Measurements from ENCODE around the gene KIF26B.
"Not testable (repeated sequence)": the region's sequence is repeated elsewhere in the genome, so short reads cannot be mapped to it uniquely, and the experiment has no call there.

Gene KIF26B

GRCh38 chr1:245687636-245688535, 533.1 kb downstream of the KIF26B start:
- DNase-seq (ENCODE audit: extremely low read depth in 1 of 2, low read depth in 1 of 2) = no peak

DNA sequence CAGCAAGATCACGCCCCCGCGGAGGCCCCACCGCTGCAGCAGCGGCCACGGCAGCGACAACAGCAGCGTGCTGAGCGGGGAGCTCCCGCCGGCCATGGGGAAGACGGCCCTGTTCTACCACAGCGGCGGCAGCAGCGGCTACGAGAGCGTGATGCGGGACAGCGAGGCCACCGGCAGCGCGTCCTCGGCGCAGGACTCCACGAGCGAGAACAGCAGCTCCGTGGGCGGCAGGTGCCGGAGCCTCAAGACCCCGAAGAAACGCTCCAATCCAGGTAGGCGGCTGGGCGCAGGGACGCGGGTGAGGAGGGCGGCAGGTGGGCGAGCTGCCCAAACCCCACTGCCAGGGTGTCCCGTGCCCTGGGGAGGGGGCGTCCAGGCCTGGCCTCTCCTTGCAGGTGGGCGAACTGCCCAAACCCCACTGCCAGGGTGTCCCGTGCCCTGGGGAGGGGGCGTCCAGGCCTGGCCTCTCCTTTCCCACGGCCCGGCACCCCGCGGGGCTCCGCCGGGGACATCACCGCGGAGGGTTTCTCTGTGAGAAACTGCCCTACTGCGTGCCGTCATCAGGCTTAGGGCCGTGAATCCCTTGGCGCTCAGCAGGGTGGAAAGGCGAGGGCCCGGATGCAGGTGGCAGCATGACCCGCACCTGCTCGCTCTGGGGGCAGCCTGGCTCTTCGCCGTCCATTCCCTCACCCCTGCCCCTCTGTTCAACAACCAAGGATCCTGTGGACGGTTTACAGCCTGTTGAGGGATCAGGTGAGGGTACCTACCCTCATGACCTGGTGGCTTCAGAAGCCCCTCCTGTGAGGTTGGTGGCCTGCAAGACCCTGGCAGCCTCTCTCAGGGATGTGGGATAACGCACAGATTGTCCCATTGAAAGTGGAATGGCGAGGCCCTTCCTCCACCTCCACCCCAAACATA, 534.0 kb downstream of the KIF26B start:
- DNase-seq (ENCODE audit: extremely low read depth in 1 of 2, low read depth in 1 of 2) = no peak

GRCh38 chr1:245690156-245690690, 535.4 kb downstream of the KIF26B start:
- DNase-seq (ENCODE audit: extremely low read depth in 1 of 2, low read depth in 1 of 2) = no peak

- no peak for DNase-seq (ENCODE audit: extremely low read depth in 1 of 2, low read depth in 1 of 2)
These were observed 536.3 kb downstream of the KIF26B start for GRCh38 chr1:245690946-245691541.

DNA sequence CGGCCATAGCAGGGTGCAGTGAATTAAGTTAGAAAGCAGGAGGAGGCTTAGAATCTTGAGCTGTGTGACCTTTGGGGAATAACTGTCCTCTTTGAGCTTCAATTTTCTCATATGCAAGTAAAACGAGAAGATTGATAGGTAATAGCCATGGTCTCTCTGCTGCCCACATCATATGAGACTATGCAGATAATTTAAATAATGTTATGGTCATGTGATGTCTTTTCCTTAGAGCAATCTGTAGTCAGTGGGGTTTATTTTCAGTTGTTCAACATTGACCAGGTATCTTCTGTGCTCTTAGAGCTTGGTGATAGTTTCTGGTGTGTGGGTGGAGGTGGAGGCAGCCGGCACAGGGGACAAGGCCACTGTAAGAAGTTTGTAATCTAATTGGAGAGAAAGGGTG, 537.1 kb downstream of the KIF26B start:
- no peak for DNase-seq (ENCODE audit: extremely low read depth in 1 of 2, low read depth in 1 of 2)

DNA sequence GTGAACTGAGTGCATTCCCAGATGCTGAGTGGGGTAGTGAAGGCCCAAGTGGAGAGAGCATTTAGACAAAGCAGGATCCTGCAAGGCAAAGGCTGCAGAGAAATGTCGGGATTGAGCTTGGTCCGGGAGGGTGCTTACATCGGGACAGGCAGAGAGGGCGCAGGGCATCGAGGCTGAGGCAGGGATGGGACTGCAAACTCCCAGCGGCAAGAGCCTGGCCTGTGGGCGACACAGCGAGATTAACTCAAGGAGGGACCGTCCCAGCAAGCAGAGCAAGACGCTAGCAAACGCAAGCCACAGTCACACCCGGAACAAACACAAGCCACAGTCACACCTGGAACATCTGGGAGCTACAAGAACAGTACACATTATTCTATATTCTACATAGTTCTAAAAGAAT, 537.5 kb downstream of the KIF26B start:
- DNase-seq (ENCODE audit: extremely low read depth in 1 of 2, low read depth in 1 of 2) = no peak

DNA sequence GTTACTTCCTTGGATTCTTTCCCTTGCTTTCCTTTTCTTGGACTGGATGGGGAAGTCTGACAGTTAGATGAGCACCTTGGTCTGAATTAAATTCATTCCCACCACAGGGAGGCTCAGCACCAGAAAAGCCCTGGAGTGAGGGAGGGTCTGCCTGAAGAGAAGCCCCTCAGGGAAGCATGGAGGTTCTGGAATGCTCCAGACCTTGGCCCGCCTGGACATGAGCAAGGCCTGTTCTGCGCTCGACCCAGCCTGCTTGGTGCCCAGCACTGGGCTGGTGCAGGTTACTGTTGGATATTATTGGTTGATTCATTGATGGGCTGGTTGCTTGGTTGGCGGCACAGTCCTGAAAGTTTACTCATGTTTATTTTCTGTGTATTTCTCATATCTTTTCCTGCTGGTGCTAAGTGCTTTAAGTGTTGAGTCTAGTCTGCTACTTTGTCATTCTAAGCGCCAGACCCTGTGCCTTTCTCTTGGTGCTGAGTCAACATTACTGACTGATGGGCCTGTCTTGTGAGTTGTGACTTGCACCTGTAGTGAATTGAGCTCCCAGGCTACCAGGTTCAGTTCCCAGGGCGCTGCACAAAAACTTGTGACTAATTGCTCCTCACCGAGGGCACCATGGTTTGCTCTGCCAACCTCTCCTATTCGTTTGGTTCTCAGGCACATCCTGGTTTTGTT, 538.5 kb downstream of the KIF26B start:
- no peak for DNase-seq (ENCODE audit: extremely low read depth in 1 of 2, low read depth in 1 of 2)

- DNase-seq (ENCODE audit: extremely low read depth in 1 of 2, low read depth in 1 of 2) = no peak
These were observed 539.4 kb downstream of the KIF26B start for GRCh38 chr1:245693941-245694752.

DNA sequence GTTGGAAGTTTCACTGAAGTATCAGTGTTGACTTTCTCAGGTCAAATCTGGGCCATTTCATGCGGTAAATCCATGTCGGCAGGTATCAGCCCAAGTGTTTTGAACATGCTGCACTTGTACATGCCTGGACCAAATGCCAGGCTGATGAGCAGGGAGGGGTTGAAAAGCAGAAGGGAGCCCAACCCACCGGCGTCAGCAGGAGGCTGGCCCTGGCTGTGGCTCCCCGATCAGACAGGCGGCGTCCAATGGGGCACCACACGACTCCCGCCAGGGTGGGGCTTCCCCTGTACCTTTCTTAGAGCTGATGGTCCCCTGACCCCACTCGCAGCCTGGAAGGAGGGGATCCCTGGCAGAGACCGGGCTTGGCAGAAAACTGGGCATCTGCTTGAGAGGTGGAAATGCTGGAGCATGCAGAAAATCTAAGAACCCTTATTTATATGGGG, 540.0 kb downstream of the KIF26B start:
- no peak for DNase-seq (ENCODE audit: extremely low read depth in 1 of 2, low read depth in 1 of 2)

DNA sequence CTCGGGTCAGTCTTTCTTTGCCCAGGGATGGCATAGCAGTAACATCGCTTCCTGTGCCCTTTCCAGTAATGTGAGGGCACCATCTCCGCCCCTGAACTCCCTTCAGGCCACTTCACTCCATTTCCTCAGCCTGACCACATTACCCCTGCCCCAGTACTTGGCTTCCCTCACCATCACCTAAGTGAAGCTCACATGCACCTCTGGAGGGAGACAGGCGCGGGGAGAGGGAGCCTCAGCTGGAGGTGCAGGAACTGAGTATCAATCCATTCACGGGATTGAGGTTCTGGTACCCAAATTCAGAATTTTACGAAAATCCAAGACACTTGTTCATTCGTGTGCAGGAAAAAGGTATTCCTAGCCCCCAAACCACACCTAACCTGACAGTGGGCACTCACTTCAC, 540.4 kb downstream of the KIF26B start:
- DNase-seq (ENCODE audit: extremely low read depth in 1 of 2, low read depth in 1 of 2) = no peak

GRCh38 chr1:245695701-245696100, 540.9 kb downstream of the KIF26B start:
- not testable (repeated sequence) for DNase-seq (ENCODE audit: extremely low read depth in 1 of 2, low read depth in 1 of 2)

GRCh38 chr1:245698116-245698515, 543.3 kb downstream of the KIF26B start:
- no peak for DNase-seq (ENCODE audit: extremely low read depth in 1 of 2, low read depth in 1 of 2)

DNA sequence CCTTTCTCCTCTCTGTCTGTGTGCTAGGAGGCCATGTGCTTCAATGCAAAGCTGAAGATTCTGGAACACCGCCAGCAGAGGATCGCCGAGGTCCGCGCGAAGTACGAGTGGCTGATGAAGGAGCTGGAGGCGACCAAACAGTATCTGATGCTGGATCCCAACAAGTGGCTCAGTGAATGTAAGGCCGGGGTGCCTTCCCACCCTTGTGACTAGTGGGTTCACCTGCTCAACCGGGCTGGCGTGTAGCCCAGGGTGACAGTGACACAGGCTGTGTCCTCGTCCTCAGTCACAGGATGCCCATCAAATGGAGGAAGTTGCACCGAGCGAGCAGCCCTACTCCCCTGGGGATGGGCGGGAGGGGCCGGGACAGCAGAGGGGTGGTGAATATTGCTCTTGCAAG, 544.1 kb downstream of the KIF26B start:
- no peak for DNase-seq (ENCODE audit: extremely low read depth in 1 of 2, low read depth in 1 of 2)

DNA sequence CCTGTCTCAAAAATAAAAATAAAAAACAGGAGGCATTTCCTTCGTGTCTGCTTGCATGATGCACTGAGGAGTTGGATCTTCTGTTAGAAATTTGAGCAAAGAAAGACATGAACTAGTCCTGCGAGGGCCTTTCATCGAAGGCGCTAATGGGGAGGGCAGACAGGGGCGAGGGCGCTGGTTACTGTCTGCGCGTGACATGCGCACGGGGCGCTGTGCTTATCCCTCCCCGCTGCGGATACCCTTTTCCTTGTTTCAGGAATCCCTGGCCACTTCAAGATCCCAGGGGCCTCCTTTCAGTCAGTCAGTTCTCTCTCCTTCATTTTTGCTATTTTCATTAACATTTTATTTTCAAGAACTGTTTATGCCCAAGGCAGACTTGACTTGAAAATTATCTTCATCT, 545.8 kb downstream of the KIF26B start:
- no peak for DNase-seq (ENCODE audit: extremely low read depth in 1 of 2, low read depth in 1 of 2)

DNA sequence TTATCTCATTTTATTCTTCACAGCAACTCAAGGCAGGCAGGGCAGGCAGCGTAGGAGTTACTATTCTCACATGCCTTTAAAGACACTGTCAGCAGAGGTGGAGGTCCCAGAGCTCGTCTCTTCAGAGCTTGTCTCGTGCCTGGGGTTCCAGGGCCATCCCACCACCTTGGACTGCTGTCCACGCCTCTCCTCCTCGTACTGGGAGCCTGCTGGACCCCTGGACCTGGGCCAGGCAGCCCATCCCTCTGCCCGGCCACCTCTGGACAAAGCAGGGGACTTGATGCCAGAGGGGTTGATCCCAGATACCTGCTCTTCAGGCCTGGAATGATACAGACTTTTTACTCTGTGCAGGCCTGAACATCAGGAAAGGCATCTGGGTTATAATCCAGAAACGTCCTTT, 546.8 kb downstream of the KIF26B start:
- no peak for DNase-seq (ENCODE audit: extremely low read depth in 1 of 2, low read depth in 1 of 2)

GRCh38 chr1:245702346-245702745, 547.6 kb downstream of the KIF26B start:
- DNase-seq (ENCODE audit: extremely low read depth in 1 of 2, low read depth in 1 of 2) = no peak

- DNase-seq (ENCODE audit: extremely low read depth in 1 of 2, low read depth in 1 of 2) = no peak
These were observed 549.6 kb downstream of the KIF26B start for GRCh38 chr1:245704341-245704740.

GRCh38 chr1:245704765-245705164, 550.0 kb downstream of the KIF26B start:
- no peak for DNase-seq (ENCODE audit: extremely low read depth in 1 of 2, low read depth in 1 of 2)

- no peak for DNase-seq (ENCODE audit: extremely low read depth in 1 of 2, low read depth in 1 of 2)
These were observed 553.2 kb downstream of the KIF26B start for GRCh38 chr1:245707941-245708340.

Data from activated CD8-positive, alpha-beta memory T cell treated with anti-CD3 and anti-CD28 coated beads for 1 hour (primary cell).